K562 (cell line): ENCODE measurements around the gene KLF17.

Experiments
- ATF3 ChIP-seq, 2 experiments: fragments of 450-650 bp in 1 of 2; sonication (generic) in 1 of 2; formaldehyde crosslinking in 1 of 2; IDR thresholded peaks in 1 of 2; conservative IDR thresholded peaks in 1 of 2; 2 replicates each; pipeline versions ENCODE4 v1.6.1 to v1.8.1; 2016 to 2023; ENCODE audit warnings: mild to moderate bottlenecking in 2 of 2, moderate library complexity in 2 of 2, inconsistent platforms in 1 of 2, missing genetic modification reagents in 1 of 2
- CREM ChIP-seq: IDR thresholded peaks from 2 replicates; pipeline ENCODE4 v1.6.1; 2014; ENCODE audit warnings: antibody characterized with exemption, low read depth
- CTCF ChIP-seq, 3 experiments: IDR thresholded peaks in 2 of 3; conservative IDR thresholded peaks in 1 of 3; 2 replicates each; pipeline ENCODE4 v1.5.1; 2011 to 2012; ENCODE audit warnings: low read length in 3 of 3, mild to moderate bottlenecking in 3 of 3, control low read depth in 2 of 3, improper control_type of control experiment in 1 of 3, inconsistent platforms in 1 of 3, low read depth in 1 of 3, mixed read lengths in 1 of 3, moderate library complexity in 1 of 3; ENCODE audit not compliant: insufficient read depth in 2 of 3
- EP300 ChIP-seq: IDR thresholded peaks from 2 replicates; pipeline ENCODE4 v1.6.1; 2012; ENCODE audit warnings: low read length, improper control_type of control experiment
- FOXA1 ChIP-seq: fragments of 450-650 bp; IDR thresholded peaks from 2 replicates; pipeline ENCODE4 v1.6.1; 2016; ENCODE audit warnings: mild to moderate bottlenecking, borderline replicate concordance
- MAX ChIP-seq: sonication (generic); formaldehyde crosslinking; IDR thresholded peaks from 2 replicates; pipeline ENCODE4 v1.9.0; 2022; ENCODE audit warnings: mild to moderate bottlenecking, missing genetic modification reagents
- NFE2L1 ChIP-seq: fragments of 450-650 bp; IDR thresholded peaks from 2 replicates; pipeline ENCODE4 v1.6.1; 2016; ENCODE audit warnings: missing genetic modification characterization, low read depth, mild to moderate bottlenecking, missing compliant biosample characterization, moderate library complexity, borderline replicate concordance
- SMARCA4 ChIP-seq: fragments of 450-650 bp; IDR thresholded peaks from 2 replicates; pipeline ENCODE4 v1.6.1; 2016
- SMARCE1 ChIP-seq: fragments of 450-650 bp; IDR thresholded peaks from 2 replicates; pipeline ENCODE4 v1.7.1; 2016; ENCODE audit warnings: mild to moderate bottlenecking
- TAF1 ChIP-seq: IDR thresholded peaks from 2 replicates; pipeline ENCODE4 v1.6.1; 2011; ENCODE audit warnings: mild to moderate bottlenecking, low read length, moderate library complexity; ENCODE audit not compliant: insufficient read depth, control insufficient read depth, severe bottlenecking; ENCODE audit errors: extremely low read depth
- TARDBP ChIP-seq: fragments of 450-650 bp; IDR thresholded peaks from 2 replicates; pipeline ENCODE4 v1.6.1; 2016
- ZFP36 ChIP-seq: fragments of 150-350 bp; IDR thresholded peaks from 2 replicates; pipeline ENCODE4 v1.6.1; 2018; ENCODE audit warnings: low read length, low read depth; ENCODE audit not compliant: partially characterized antibody
- ZNF507 ChIP-seq: conservative IDR thresholded peaks from 2 replicates; pipeline ENCODE4 v1.6.1; 2017; ENCODE audit warnings: missing genetic modification characterization, missing compliant biosample characterization

GRCh38 chr1:44118682-44119081 is at the start of gene KLF17:
- TF ChIP-seq EP300 (no peak), NFE2L1 (tag) (no peak), ZFP36 (no peak), ZNF507 (tag) (no peak), SMARCE1 (no peak), SMARCA4 (no peak), TARDBP (no peak), TAF1 (no peak), CREM (no peak), ATF3 (IDR thresholded peaks at IDR 0.05) (no peak), ATF3 (CRISPR knock-in tag; conservative IDR thresholded peaks at IDR 0.05) (no peak), CTCF (IDR thresholded peaks at IDR 0.05 in 2 of 3, conservative IDR thresholded peaks at IDR 0.05 in 1 of 3; ENCODE audit: insufficient read depth in 2 of 3, low read depth in 1 of 3, low read length in 3 of 3) (no peak), FOXA1 (no peak), MAX (CRISPR knock-in tag) (no peak)
